Measurements from ENCODE around the gene MRPL40.

GRCh38 chr22:19430890-19431541 is 1.3 kb upstream of the MRPL40 start:
- TF ChIP-seq, protein P1, sequence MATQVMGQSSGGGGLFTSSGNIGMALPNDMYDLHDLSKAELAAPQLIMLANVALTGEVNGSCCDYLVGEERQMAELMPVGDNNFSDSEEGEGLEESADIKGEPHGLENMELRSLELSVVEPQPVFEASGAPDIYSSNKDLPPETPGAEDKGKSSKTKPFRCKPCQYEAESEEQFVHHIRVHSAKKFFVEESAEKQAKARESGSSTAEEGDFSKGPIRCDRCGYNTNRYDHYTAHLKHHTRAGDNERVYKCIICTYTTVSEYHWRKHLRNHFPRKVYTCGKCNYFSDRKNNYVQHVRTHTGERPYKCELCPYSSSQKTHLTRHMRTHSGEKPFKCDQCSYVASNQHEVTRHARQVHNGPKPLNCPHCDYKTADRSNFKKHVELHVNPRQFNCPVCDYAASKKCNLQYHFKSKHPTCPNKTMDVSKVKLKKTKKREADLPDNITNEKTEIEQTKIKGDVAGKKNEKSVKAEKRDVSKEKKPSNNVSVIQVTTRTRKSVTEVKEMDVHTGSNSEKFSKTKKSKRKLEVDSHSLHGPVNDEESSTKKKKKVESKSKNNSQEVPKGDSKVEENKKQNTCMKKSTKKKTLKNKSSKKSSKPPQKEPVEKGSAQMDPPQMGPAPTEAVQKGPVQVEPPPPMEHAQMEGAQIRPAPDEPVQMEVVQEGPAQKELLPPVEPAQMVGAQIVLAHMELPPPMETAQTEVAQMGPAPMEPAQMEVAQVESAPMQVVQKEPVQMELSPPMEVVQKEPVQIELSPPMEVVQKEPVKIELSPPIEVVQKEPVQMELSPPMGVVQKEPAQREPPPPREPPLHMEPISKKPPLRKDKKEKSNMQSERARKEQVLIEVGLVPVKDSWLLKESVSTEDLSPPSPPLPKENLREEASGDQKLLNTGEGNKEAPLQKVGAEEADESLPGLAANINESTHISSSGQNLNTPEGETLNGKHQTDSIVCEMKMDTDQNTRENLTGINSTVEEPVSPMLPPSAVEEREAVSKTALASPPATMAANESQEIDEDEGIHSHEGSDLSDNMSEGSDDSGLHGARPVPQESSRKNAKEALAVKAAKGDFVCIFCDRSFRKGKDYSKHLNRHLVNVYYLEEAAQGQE (IDR thresholded peaks at IDR 0.05; ENCODE audit: insufficient replicate concordance, low read depth), result no peak
- no peak for TF ChIP-seq CTCF (IDR thresholded peaks at IDR 0.05; ENCODE audit: insufficient read depth, low read length)
